HEK293 (cell line): ENCODE measurements around the gene RAB3IP.

Source experiments
- GLI2 ChIP-seq: fragments of 450-650 bp; formaldehyde crosslinking; IDR thresholded peaks from 2 replicates; pipeline ENCODE4; 2017; ENCODE audit warnings: missing biosample characterization, missing genetic modification characterization, low read depth, borderline replicate concordance
- KLF16 ChIP-seq: fragments of 450-650 bp; formaldehyde crosslinking; IDR thresholded peaks from 2 replicates; pipeline ENCODE4 v1.5.1; 2017; ENCODE audit warnings: missing biosample characterization, missing genetic modification characterization
- ZNF76 ChIP-seq: fragments of 450-650 bp; formaldehyde crosslinking; IDR thresholded peaks from 2 replicates; pipeline ENCODE4; 2016; ENCODE audit warnings: low read depth, missing biosample characterization, missing genetic modification characterization, borderline replicate concordance
- TF ChIP-seq, protein P1 (sequence below): fragments of 450-650 bp; formaldehyde crosslinking; IDR thresholded peaks from 2 replicates; pipeline ENCODE4 v1.5.1; 2016; ENCODE audit warnings: missing biosample characterization, missing genetic modification characterization
- TF ChIP-seq, protein P2 (sequence below): fragments of 450-650 bp; formaldehyde crosslinking; IDR thresholded peaks from 2 replicates; pipeline ENCODE4 v1.5.1; 2016; ENCODE audit warnings: missing biosample characterization, missing genetic modification characterization, borderline replicate concordance

DNA sequence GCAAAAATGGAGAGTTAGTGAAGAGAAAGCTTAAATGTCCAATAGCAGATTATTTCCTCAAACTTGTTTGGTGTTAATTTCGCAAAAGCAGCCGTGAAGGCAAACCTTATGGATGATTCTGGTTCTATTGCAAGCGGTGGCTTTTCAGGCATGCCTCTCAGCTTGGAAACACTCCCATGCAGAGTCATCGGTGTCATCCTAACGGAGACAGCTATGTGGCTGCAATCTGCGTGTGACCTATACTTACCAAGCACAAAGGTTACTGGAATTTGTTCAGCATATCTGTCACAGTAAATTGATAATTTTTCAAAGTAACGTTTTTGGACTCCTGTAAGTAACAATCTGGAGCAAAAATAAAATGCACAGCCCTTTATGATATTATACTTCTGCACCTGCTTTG, 44.5 kb upstream of the RAB3IP start:
- TF ChIP-seq, protein P1, sequence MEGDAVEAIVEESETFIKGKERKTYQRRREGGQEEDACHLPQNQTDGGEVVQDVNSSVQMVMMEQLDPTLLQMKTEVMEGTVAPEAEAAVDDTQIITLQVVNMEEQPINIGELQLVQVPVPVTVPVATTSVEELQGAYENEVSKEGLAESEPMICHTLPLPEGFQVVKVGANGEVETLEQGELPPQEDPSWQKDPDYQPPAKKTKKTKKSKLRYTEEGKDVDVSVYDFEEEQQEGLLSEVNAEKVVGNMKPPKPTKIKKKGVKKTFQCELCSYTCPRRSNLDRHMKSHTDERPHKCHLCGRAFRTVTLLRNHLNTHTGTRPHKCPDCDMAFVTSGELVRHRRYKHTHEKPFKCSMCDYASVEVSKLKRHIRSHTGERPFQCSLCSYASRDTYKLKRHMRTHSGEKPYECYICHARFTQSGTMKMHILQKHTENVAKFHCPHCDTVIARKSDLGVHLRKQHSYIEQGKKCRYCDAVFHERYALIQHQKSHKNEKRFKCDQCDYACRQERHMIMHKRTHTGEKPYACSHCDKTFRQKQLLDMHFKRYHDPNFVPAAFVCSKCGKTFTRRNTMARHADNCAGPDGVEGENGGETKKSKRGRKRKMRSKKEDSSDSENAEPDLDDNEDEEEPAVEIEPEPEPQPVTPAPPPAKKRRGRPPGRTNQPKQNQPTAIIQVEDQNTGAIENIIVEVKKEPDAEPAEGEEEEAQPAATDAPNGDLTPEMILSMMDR, result no peak
- TF ChIP-seq ZNF76 (tag by site-specific recombination) (no peak), GLI2 (tag by site-specific recombination) (no peak), KLF16 (tag by site-specific recombination) (no peak)
- TF ChIP-seq, protein P2, sequence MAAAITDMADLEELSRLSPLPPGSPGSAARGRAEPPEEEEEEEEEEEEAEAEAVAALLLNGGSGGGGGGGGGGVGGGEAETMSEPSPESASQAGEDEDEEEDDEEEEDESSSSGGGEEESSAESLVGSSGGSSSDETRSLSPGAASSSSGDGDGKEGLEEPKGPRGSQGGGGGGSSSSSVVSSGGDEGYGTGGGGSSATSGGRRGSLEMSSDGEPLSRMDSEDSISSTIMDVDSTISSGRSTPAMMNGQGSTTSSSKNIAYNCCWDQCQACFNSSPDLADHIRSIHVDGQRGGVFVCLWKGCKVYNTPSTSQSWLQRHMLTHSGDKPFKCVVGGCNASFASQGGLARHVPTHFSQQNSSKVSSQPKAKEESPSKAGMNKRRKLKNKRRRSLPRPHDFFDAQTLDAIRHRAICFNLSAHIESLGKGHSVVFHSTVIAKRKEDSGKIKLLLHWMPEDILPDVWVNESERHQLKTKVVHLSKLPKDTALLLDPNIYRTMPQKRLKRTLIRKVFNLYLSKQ, result no peak
